Aorta (tissue), 5 donors: ENCODE data around the gene LENEP. TPM values are rescaled to one million over a fixed set of nuclear protein-coding genes. Genes with fewer than 3 reads are reported as not detected.
A peak's percentile ranks its signal among the peaks of the same experiment; 100 is the strongest.

Experiments
- ATAC-seq: fragments of 200-7000 bp; cut with Tn5 transposase; one replicate; pipeline ENCODE4 v1.9.1; 2022; ENCODE audit warnings: moderate library complexity; ENCODE audit not compliant: low FRiP score
- DNase-seq, 2 donors: peaks; one replicate each; pipeline ENCODE4 v3.0.0-alpha.2; 2020
- H3K27ac ChIP-seq, 2 donors: one replicate each; pipeline ENCODE4 v1.5.1; 2013; ENCODE audit warnings: low read length in 2 of 2, mild to moderate bottlenecking in 2 of 2, moderate library complexity in 2 of 2, control low read depth in 1 of 2, inconsistent platforms in 1 of 2, low read depth in 1 of 2
- H3K27me3 ChIP-seq, 2 donors: one replicate each; pipeline ENCODE4 v1.6.1; 2013; ENCODE audit warnings: control low read depth in 1 of 2, low read length in 1 of 2, mild to moderate bottlenecking in 1 of 2, moderate library complexity in 1 of 2; ENCODE audit not compliant: insufficient read depth in 2 of 2, control insufficient read depth in 1 of 2
- H3K36me3 ChIP-seq, 2 donors: one replicate each; pipeline ENCODE4 v1.6.1; 2013; ENCODE audit warnings: control low read depth in 1 of 2, low read length in 1 of 2, mild to moderate bottlenecking in 1 of 2; ENCODE audit not compliant: insufficient read depth in 2 of 2, control insufficient read depth in 1 of 2
- H3K4me1 ChIP-seq, 2 donors: one replicate each; pipeline ENCODE4 v1.6.1; 2013; ENCODE audit warnings: low read length in 2 of 2, control low read depth in 1 of 2, mild to moderate bottlenecking in 1 of 2, moderate library complexity in 1 of 2; ENCODE audit not compliant: insufficient read depth in 2 of 2, control insufficient read depth in 1 of 2
- H3K4me3 ChIP-seq, 2 donors: one replicate each; pipeline ENCODE4 v1.5.1; 2013; ENCODE audit warnings: low read length in 2 of 2, control low read depth in 1 of 2, mild to moderate bottlenecking in 1 of 2
- H3K9me3 ChIP-seq: one replicate; pipeline ENCODE4 v1.6.1; 2013; ENCODE audit warnings: mild to moderate bottlenecking, low read length; ENCODE audit not compliant: control insufficient read depth
- WGBS, 2 donors: extraction: QIAGEN DNeasy Blood & Tissue Kit; methylation state at CpG; one replicate each; pipeline ENCODE4 v1.1.7; 2013; 5-methylcytosine and 5-hydroxymethylcytosine counted together
- intact Hi-C, 2 donors: fragments of 100-400 bp; cut with DNase I; formaldehyde crosslinking; loops; one replicate each; pipeline versions ENCODE4 v1.14.2 to v1.15.0; 2022
- polyA plus RNA-seq, 2 donors: library from polyadenylated mRNA; stranded (reverse); fragments of 200-250 nt; gene quantifications; one replicate each; pipeline ENCODE4 v1.2.3, GENCODE V29; 2013
- total RNA-seq, 2 donors: library from RNA; stranded (reverse); fragmentation: NEBNext Ultra II Directional; extraction: Animal tissue kit (Norgen Biotek cat#: 25700); gene quantifications; one replicate each; pipeline ENCODE4 v1.2.1, GENCODE V29; 2021
- donor health status: healthy with polysubstance abuse.
- donor health status: Bipolar disorder and iron deficiency.
- donor health status: DM: no; HTN: no; CAD: no.
- donor health status: DM: no; HTN: no; CAD: no.
- donor health status: DM: yes; HTN: yes; CAD: no.

The LENEP gene
- total and polyA plus RNA-seq, 4 donors: not detected

DNA sequence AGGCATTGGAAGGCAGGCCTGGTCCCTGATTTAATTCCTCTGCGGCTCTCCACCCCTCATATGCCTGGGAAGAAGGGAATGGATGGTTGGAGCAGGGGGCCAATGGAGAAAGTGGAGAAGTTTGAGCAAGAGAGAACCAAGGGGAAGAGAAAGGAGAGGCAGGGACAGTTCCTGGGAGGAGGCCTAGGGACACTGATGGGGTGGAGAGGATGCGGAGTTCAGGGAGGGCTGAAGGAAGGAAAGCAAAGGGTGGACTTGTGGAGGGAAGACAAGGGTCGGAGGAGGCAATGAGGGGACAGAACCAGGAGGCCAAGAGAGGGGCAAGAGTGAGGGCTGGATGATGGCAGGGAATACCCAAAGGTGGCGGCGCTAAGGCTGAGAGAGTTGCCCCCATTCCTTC is 16.4 kb downstream of the LENEP start:
- Histone ChIP-seq H3K4me1 (no peaks in the 10 kb centered on the region), H3K27ac (no peak overlapping the region), H3K36me3 (no peaks in the 10 kb centered on the region), H3K9me3 (no peaks in the 10 kb centered on the region), H3K27me3 (no peaks in the 10 kb centered on the region), H3K4me3 (no peak overlapping the region)
- intact Hi-C loops: no loop called here
- no peak for DNase-seq
- ATAC-seq: no peak
- WGBS, 2 donors: 94 to 97% methylated on average over 5 of the region's 5 CpGs

DNA sequence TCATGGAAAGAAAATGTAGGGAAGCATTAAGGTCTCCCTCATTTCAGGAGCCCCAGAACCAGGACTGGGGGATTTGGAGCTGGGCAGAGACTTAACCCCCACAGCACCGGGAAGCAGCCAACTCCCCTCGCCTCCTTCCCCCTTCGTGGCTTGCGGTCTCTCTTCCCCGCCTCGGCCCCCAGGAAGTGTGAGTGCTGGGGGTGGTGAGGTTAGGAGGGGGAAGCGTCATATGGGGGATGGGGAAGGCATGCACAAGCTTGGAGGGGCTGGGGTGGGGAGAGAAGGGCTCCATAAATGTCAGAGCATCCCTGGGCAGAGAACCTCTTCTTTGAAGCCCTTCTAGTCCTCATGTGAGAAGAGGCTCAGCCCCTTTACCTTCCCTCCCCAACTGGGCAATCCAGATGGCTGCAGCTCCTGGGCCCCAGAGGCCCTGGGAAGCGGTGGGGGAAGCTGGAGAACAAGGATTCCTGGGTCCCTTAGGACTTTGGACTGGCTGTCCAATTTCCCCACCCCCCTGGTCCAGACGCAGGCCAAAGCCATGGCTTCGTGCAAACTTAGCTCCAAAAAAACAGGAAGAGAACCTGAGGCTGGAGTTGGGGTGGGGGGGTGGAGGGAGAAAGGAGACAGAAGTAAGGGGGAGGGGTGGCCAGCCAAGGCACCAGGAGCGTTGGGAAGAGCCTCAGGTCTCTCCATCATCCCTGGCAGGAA is 17.0 kb downstream of the LENEP start:
- DNase-seq (no peak), ATAC-seq (no peak)
- Histone ChIP-seq H3K4me1 (no peaks in the 10 kb centered on the region), H3K4me3 (no peak overlapping the region), H3K27me3 (no peaks in the 10 kb centered on the region), H3K9me3 (no peaks in the 10 kb centered on the region), H3K27ac (no peak overlapping the region), H3K36me3 (no peaks in the 10 kb centered on the region)
- 51 to 62% methylated on average over 9 to 11 of the region's 11 CpGs for WGBS, 2 donors
- intact Hi-C loops: no loop called here

DNA sequence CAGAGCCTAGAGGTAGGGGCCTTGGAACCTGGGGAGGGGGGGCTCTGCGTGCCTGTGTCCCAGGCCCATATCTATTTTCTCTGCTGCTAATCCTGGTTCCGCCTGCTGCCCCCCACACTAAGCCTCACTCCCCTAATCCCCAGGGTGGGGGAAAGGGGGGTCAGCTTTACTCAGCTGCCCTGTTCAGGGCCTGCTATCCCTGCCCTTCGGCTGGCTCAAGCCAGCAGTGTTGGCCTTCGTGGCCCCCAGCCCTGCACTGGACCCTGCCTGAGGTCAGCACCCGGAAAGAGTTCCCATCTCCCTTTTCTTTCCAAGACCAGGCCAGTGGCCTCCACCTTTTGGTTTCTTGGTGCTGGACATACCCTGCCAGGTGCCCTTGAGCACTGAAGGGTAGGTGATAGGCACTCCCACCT is 17.6 kb downstream of the LENEP start:
- whole genome bisulfite sequencing, 2 donors: 74 to 77% methylated on average over 5 of the region's 5 CpGs

DNA sequence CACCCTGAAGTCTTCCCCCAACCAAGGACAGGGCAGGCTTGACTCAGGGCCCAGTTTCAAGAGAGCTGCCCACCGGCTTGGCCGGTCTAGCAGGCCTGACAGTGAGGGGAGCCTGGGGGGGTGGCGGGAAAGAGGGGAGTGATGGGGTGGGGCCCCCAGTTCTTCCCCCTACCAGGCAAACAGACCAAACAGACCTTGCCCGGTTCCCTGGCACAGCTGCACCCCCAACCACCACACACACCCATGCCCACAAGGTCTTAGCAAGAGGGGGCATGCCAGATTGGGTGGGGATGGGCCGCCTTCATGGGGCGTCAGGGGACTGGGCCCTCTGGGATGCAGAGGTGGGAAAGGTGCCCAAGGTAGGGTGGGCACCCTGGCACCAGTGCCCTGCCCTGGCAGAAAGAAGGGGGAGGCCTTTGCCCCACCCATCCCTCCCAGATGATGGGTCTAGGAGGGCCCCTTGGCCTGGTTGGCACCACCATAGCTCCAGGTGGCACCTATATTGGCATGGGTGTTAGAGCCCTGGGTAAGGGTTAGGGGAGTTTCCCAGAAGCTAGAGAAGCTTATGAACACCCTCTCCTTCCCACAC is 18.1 kb downstream of the LENEP start:
- Histone ChIP-seq H3K36me3 (no peaks in the 10 kb centered on the region), H3K27ac (no peak overlapping the region), H3K4me3 (no peak overlapping the region), H3K4me1 (no peaks in the 10 kb centered on the region), H3K9me3 (no peaks in the 10 kb centered on the region), H3K27me3 (no peaks in the 10 kb centered on the region)
- 85 to 86% methylated on average over 6 of the region's 6 CpGs for WGBS, 2 donors
- no peak for DNase-seq
- intact Hi-C loops: no loop called here
- no peak for ATAC-seq

More for the DNA sequence above, 17.6 kb downstream of the LENEP start:
- Histone ChIP-seq H3K4me1 (no peaks in the 10 kb centered on the region), H3K27me3 (no peaks in the 10 kb centered on the region), H3K36me3 (no peaks in the 10 kb centered on the region), H3K4me3 (no peak overlapping the region), H3K27ac (no peak overlapping the region), H3K9me3 (no peaks in the 10 kb centered on the region)
- ATAC-seq (no peak), DNase-seq (no peak)
- intact Hi-C loops: no loop called here

DNA sequence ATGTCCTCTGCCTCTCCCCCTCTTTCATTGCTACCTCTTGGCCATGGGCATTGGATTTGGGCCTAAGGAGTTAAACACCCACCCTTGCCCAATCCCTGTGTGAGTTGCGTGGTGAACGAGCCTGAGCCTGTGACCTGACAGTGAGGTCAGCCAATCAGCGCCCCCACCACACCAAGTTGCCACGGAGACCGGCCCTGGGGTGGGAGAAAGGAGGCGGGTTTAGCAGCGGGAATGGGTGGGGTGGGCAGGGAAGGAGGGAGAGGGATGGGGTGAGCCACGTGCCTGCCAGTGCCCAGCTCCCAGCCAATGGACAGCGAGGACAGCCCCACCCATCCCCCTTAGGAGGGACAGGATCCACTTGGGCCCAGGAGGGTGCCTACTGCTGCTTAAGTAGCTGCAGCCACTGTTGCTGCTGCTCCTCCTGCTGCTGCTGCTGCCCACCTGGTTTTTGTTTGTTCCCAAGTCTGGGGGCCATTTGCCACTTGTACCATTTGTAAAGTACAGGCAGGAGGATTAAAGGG is 18.7 kb downstream of the LENEP start:
- no peaks in the 10 kb centered on the region for H3K4me1 ChIP-seq
- 16 to 23% methylated on average over 9 of the region's 9 CpGs for WGBS, 2 donors
- intact Hi-C loops: no loop called here

DNA sequence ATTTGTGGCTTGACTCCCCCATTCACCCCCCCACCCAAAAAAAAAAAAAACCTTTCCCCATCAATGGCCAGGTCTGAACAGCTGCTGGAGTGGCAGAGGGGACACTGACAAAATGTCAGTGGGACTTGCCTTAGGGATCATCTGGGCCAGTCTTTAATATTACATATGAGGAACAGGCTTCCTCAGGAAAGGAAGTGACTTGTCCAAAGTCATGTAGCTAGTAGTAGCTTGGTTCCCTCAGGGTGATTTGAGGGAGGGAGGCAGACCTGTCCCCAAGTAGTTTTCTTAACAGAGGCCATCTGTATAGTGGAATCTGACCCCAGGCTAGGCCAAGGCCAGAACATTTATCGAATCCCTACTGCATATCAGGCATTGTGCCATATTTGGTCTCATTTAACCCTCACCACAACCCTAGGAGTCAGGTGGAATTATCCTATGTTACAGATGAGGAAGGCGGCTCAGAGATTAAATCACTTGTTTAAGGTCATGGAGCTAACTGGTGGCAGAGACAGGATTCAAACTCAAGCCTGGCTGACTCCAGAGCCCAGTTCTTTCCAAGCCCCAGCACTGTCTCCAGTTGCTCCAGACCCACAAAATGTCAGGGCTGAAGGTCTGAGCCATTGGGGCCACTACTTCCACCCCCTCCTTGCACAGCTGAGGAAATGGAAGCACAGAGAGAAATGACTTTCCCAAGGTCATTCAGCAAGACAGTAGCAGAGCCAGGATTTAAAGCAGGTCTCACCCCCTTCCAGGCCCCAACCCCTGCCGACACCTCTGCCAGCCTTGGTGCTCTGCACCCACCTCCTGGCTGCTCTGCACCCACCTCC is 19.6 kb downstream of the LENEP start:
- no peak overlapping the region for H3K4me3 ChIP-seq
- H3K36me3 ChIP-seq: no peaks in the 10 kb centered on the region
- no peaks in the 10 kb centered on the region for H3K9me3 ChIP-seq
- H3K4me1 ChIP-seq: no peaks in the 10 kb centered on the region
- ATAC-seq (no peak), DNase-seq (no peak)
- 80 to 83% methylated on average over 3 of the region's 3 CpGs for WGBS, 2 donors
- no peak overlapping the region for H3K27ac ChIP-seq
- H3K27me3 ChIP-seq: no peaks in the 10 kb centered on the region
- intact Hi-C loops: no loop called here

More for the DNA sequence above, 18.7 kb downstream of the LENEP start:
- H3K9me3 ChIP-seq: no peaks in the 10 kb centered on the region
- no peak overlapping the region for H3K4me3 ChIP-seq
- DNase-seq (peak; percentile 81 to 90), ATAC-seq (peak; percentile 27)
- H3K36me3 ChIP-seq: no peaks in the 10 kb centered on the region
- no peak overlapping the region for H3K27ac ChIP-seq
- no peaks in the 10 kb centered on the region for H3K27me3 ChIP-seq

DNA sequence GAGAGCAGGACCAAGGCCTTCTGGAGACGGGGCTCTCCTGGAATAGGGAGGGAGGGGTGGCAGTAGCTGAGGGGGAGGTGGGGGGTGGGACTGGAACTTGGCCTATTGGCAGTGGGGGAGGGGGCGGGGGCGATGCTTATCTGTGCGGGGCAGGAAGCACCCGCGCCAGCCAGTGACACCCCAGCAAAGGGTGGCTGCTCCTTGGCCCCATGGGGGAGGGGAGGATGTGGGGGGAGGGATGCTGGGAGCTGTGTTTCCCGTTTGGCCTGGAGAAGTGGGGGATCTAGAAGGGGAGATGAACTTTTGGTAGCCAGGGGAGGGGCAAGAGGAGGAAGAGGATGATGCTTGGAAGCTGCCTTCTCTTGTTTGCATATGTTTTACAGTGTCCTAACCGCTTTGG is 20.2 kb downstream of the LENEP start:
- DNase-seq: no peak
- intact Hi-C loops: no loop called here
- Histone ChIP-seq H3K27me3 (no peaks in the 10 kb centered on the region), H3K36me3 (no peaks in the 10 kb centered on the region), H3K4me3 (no peak overlapping the region), H3K9me3 (no peaks in the 10 kb centered on the region), H3K27ac (no peak overlapping the region), H3K4me1 (no peaks in the 10 kb centered on the region)
- WGBS, 2 donors: 47 to 64% methylated on average over 5 to 8 of the region's 8 CpGs
- no peak for ATAC-seq

DNA sequence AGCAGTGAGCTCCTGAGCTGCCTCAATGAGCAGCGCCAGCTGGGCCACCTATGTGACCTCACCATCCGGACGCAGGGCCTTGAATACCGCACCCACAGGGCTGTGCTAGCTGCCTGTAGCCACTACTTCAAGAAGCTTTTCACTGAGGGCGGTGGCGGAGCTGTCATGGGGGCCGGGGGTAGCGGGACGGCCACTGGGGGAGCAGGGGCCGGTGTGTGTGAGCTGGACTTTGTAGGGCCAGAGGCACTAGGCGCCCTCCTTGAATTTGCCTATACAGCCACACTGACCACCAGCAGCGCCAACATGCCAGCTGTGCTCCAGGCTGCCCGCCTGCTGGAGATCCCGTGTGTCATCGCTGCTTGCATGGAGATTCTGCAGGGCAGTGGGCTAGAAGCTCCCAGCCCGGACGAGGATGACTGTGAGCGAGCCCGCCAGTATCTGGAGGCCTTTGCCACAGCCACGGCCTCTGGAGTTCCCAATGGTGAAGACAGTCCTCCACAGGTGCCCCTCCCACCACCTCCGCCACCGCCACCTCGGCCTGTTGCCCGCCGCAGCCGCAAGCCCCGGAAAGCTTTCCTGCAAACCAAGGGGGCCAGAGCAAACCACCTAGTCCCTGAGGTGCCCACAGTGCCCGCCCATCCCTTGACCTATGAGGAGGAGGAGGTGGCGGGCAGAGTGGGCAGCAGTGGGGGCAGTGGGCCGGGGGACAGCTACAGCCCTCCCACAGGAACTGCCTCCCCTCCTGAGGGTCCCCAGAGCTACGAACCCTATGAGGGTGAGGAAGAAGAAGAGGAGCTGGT is 21.5 kb downstream of the LENEP start:
- WGBS, 2 donors: 90 to 91% methylated on average over 29 to 31 of the region's 31 CpGs
- Histone ChIP-seq H3K36me3 (no peaks in the 10 kb centered on the region), H3K9me3 (no peaks in the 10 kb centered on the region), H3K27ac (no peak overlapping the region), H3K4me3 (no peak overlapping the region), H3K27me3 (no peaks in the 10 kb centered on the region), H3K4me1 (no peaks in the 10 kb centered on the region)
- intact Hi-C loops: loop anchor here (5.0 kb wide), 2 partner anchors 48 to 58 kb away; partner anchors contain the start of gene PBXIP1 (in 1 of the 2)
- ATAC-seq: no peak
- DNase-seq: no peak
